HG03135 (cell line): ENCODE results near the gene KCNN4.

Experiments used
- ATAC-seq: cut with Tn5 transposase; IDR thresholded peaks from one replicate; pipeline ENCODE4 v1.9.1; 2021; ENCODE audit warnings: mild to moderate bottlenecking, moderate library complexity; ENCODE audit not compliant: unreplicated experiment

KCNN4 gene

GRCh38 chr19:43799502-43800142 is 18.8 kb upstream of the KCNN4 start:
- no peak for ATAC-seq

GRCh38 chr19:43798546-43799409 is 18.0 kb upstream of the KCNN4 start:
- ATAC-seq: no peak

- no peak for ATAC-seq
Observed at GRCh38 chr19:43798026-43798545, 17.3 kb upstream of the KCNN4 start.

GRCh38 chr19:43797556-43797955 is 16.8 kb upstream of the KCNN4 start:
- ATAC-seq: no peak

- ATAC-seq: no peak
Observed at GRCh38 chr19:43797118-43797517, 16.3 kb upstream of the KCNN4 start.

- ATAC-seq: no peak
Observed at GRCh38 chr19:43790587-43790986, 9.8 kb upstream of the KCNN4 start.

GRCh38 chr19:43789029-43789428 is 8.3 kb upstream of the KCNN4 start:
- ATAC-seq: no peak

GRCh38 chr19:43786665-43787064 is 5.9 kb upstream of the KCNN4 start:
- ATAC-seq: no peak

- ATAC-seq: no peak
Observed at GRCh38 chr19:43784981-43785808, 4.4 kb upstream of the KCNN4 start.

- ATAC-seq: no peak
Observed at GRCh38 chr19:43784241-43784980, 3.6 kb upstream of the KCNN4 start.

- ATAC-seq: no peak
Observed at GRCh38 chr19:43783636-43784035, 2.9 kb upstream of the KCNN4 start.

GRCh38 chr19:43782689-43783231 is 2.0 kb upstream of the KCNN4 start:
- no peak for ATAC-seq

- no peak for ATAC-seq
Observed at GRCh38 chr19:43782311-43782660, 1.5 kb upstream of the KCNN4 start.

- ATAC-seq: no peak
Observed at GRCh38 chr19:43781630-43782310, 997 bp upstream of the KCNN4 start.

- no peak for ATAC-seq
Observed at GRCh38 chr19:43779820-43780219, 953 bp downstream of the KCNN4 start.

GRCh38 chr19:43779147-43779819 is 1.5 kb downstream of the KCNN4 start:
- no peak for ATAC-seq

GRCh38 chr19:43778651-43779050 is 2.1 kb downstream of the KCNN4 start:
- no peak for ATAC-seq

- no peak for ATAC-seq
Observed at GRCh38 chr19:43777163-43777695, 3.5 kb downstream of the KCNN4 start.

- no peak for ATAC-seq
Observed at GRCh38 chr19:43776286-43776685, 4.5 kb downstream of the KCNN4 start.
